UCSD-AML1 (cell line): ENCODE measurements around the gene SLC24A3.

Experiments
- DNase-seq: peaks from one replicate; lab custom pipeline; 2025; ENCODE audit not compliant: unreplicated experiment; lab: John Stamatoyannopoulos, UW

Gene SLC24A3

DNA sequence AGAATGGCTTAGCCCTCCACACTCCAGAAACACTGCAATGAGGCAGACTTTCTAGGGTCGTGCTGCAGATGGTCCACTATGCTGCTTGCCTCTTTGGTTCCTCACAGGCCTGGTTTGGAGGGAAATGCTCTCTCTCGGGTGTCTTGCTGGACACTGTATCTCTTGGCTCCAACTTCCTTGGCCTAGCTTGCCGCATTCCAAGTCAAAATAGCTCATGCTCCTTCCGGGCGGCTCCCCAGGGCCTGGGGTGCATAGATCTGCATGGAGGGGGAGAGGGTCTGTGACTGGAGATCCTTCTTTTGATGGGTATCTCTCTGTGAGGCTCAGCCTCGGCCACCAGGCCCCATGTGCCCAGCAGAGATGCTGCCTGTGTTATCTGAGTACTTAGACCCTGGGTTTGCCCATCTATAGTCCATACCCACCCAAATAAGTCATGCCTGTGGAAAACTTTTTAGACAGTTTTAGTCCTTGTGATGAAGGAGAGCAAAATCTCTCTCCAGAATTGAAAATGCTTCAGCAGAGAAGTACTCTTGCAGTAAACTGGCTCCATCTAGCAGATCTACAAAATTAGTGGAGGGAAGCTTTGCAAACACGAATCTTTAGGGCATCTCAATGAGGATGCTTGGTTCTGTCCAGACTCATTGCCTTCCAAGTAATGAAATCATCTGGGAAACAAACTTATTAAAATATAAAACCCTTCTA lies 281.5 kb downstream of the SLC24A3 start:
- no peak for DNase-seq

- no peak for DNase-seq
Observed at GRCh38 chr20:19495905-19496703, 283.7 kb downstream of the SLC24A3 start.

DNA sequence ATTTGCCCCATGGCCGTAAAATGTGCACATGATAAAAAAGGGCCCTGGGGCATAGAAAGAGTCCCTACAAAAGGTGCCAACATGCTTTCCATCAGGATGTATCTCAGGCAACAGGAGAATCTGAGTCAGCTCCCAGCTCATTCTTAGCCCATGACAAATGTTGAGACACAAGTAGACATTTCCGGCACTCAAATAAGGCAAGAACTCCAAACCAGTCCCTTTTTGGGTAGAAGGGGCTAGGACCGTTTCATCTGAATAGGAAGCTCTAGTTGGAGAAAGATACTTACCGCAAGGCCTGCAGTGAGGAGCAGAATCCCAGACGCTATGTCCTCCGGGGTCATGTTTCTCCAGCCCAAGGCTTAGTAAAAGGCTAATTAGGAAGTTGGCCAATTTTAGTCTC lies 284.6 kb downstream of the SLC24A3 start:
- DNase-seq: no peak

- no peak for DNase-seq
Observed at GRCh38 chr20:19498756-19499155, 286.3 kb downstream of the SLC24A3 start.

DNA sequence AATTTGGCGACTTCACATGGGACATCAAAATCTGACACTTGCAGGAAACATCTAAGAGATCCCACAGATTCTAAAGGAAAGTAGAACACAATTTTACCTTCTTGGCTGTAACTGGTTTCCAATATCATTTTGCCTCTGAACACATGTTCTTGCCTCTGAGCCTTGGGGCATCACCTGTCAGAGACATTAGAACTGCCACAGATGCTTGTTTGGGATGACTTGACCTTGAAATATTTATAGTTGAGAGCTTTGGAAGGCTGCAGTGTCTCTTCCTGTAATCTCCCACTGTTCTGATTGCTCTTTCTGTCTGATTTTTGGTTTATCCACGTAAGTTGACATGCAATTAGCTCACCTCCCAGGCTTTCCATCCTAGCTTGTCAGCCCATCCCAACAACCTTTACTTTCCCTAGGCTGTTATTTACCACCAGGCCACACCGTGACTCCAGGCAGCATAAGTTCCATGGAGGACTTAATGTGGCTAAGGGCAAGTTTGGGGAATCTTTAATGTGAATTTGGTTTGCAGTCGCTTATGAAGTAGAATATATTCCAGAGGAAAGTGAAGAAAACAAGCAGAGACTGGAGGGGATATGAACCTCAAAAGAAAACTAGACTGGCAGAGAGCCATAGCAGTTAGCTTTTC lies 289.2 kb downstream of the SLC24A3 start:
- DNase-seq: no peak

DNA sequence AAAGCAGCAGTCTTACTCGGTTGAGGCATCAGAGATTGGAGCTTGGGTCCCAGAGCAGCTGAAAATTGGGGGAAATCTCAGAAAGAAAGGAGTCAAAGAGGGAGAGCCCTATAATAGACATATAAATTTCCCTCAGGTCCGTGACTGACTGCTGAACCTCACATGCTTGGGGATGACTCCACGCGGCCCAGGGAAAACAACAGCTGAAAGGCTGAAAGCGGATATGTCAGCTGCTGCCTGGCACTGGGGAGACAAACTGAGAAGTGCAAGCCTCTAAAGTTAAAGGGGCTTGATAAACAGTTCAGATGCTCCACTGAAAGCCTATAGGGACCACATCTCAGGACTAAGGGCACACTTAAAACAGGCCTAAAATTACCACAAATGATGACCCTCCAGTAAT lies 289.7 kb downstream of the SLC24A3 start:
- DNase-seq: no peak

- no peak for DNase-seq
Observed at GRCh38 chr20:19504251-19504650, 291.8 kb downstream of the SLC24A3 start.

GRCh38 chr20:19506021-19506420 lies 293.6 kb downstream of the SLC24A3 start:
- DNase-seq: no peak

DNA sequence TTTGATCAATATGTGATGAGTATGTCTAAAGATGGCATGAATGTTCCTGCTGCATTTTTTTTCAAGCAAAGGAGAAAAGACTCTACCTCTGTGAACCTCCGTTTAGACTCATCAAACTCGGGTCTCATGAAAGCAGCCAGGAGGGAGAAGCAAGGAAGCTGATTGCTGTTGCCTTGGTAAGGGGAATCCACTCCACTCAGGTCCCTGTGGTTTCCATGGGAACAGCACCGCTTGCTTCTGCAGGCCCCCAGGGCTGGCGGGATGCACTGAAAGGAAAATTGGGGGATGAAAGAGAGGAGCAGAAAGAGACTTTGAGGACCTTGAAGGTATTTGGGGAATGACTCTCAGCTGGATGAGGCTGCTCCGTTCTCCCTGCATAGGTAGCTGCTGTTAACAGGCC lies 296.0 kb downstream of the SLC24A3 start:
- DNase-seq: no peak

DNA sequence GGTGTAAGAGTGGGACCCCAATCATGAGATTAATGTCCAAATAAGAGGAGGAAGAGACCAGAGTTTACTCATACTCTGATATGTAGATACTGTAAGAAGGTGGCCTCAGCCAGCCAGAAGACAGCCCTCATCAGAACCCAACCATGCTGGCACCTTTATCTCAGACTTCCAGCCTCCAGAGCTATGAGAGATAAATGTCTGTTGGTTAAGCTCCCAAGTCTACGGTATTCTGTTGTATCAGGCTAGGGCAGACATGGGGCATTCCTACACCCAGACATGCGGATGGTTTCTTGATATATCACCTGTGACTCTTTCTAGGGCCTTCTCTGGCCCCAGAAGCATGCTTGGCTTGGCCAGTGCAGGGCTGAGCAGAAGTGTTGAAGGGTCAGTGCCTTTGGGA lies 298.2 kb downstream of the SLC24A3 start:
- DNase-seq: no peak

DNA sequence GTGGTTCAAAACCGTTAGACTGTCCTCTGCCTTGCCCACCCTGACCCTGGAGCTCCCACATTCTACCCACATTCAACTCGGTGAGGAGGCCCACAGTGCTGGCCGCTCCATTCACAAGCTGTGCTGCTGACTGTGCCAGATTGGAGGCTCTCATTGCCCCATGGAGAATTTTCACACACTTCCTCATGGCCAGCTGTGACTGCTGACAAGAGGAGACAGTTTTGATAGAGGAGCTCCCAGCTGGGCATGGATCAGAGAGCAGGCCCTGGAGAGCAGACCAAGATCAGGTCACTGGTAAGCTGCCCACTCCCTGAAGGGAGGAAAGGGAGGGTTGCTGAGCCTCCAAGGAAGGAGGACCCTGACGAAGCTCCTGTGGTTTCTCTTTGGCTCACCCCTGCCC lies 299.5 kb downstream of the SLC24A3 start:
- DNase-seq: no peak

GRCh38 chr20:19512886-19513677 lies 300.6 kb downstream of the SLC24A3 start:
- DNase-seq: no peak

GRCh38 chr20:19515074-19515473 lies 302.6 kb downstream of the SLC24A3 start:
- no peak for DNase-seq

GRCh38 chr20:19519466-19519865 lies 307.0 kb downstream of the SLC24A3 start:
- DNase-seq: no peak

GRCh38 chr20:19520261-19520660 lies 307.8 kb downstream of the SLC24A3 start:
- DNase-seq: no peak

- no peak for DNase-seq
Observed at GRCh38 chr20:19522071-19522801, 309.8 kb downstream of the SLC24A3 start.

GRCh38 chr20:19522836-19523590 lies 310.6 kb downstream of the SLC24A3 start:
- no peak for DNase-seq

DNA sequence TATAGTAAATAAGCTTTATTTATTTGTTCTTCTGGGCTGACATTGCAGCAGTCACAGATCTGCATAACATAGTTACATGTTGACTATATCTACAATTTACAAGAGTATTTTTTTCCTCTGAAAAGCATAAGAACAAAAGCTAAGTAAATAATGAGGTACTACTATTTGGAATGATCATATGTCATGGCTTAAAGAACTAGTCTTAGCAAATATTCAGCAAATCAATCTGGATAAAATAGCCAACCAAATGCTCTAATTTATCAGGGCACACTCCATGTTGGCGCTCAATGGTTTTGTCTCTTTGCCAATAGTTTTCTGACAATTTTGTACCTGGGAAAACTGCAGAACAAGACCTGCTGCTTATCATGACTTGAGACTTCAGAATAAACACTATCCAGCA lies 312.2 kb downstream of the SLC24A3 start:
- DNase-seq: no peak

DNA sequence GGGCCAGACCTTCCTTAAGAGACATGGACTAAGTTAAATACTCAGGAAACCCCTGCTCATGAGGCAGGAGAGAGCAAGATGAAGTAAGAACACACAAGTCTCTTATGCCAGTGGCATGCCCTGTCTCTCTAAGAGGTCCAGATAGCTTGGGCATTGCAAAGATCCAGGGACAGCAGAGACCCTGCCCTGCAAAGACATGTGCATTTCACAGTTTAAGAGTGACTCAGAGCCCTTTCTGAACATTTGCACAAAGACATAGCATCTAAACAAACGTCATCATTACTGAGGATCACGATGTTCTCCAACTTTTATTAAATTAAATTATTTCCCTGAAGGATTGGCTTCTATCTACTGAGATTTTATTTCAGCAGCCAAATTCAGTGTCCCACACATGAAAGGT lies 315.1 kb downstream of the SLC24A3 start:
- DNase-seq: no peak
